OCI-LY7 (cell line): ENCODE data around the gene NTM.

Source experiments
- CTCF ChIP-seq: fragments of 200-600 bp; sonication (generic); conservative IDR thresholded peaks from 2 replicates; pipeline ENCODE4 v1.5.1; 2014; ENCODE audit warnings: mild to moderate bottlenecking, antibody characterized with exemption, low read length, moderate library complexity, mixed read lengths
- EZH2phosphoT487 ChIP-seq: fragments of 200-600 bp; sonication (generic); IDR thresholded peaks from 2 replicates; pipeline ENCODE4 v1.6.1; 2018; ENCODE audit warnings: low read depth, borderline replicate concordance, mild to moderate bottlenecking, mixed run types, antibody characterized with exemption, low read length, moderate library complexity, mixed read lengths

- no peak for TF ChIP-seq CTCF
- no peak for TF ChIP-seq EZH2phosphoT487
These were observed 605.2 kb downstream of the NTM start for GRCh38 chr11:131975619-131976018.
